ENCODE data around the gene CELA2B.
"Not testable (repeated sequence)": the region's sequence is repeated elsewhere in the genome, so short reads cannot be mapped to it uniquely, and the experiment has no call there.

Gene CELA2B

DNA sequence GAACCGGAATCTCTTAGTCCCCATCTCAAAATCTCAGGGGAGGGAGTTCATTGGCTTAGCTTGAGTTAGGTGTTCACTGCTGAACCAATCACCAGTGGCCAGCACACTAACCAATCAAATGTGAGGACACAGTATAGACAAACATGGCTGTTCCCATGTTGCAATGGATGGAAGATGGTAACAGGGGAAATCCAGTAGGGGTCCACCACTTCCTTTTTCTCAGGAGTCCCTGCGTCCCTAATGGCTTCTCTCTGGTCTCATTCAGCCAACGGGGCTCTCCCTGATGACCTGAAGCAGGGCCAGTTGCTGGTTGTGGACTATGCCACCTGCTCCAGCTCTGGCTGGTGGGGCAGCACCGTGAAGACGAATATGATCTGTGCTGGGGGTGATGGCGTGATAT lies 9.7 kb downstream of the CELA2B start:
- no peak for DNase-seq
- TF ChIP-seq, protein P1, sequence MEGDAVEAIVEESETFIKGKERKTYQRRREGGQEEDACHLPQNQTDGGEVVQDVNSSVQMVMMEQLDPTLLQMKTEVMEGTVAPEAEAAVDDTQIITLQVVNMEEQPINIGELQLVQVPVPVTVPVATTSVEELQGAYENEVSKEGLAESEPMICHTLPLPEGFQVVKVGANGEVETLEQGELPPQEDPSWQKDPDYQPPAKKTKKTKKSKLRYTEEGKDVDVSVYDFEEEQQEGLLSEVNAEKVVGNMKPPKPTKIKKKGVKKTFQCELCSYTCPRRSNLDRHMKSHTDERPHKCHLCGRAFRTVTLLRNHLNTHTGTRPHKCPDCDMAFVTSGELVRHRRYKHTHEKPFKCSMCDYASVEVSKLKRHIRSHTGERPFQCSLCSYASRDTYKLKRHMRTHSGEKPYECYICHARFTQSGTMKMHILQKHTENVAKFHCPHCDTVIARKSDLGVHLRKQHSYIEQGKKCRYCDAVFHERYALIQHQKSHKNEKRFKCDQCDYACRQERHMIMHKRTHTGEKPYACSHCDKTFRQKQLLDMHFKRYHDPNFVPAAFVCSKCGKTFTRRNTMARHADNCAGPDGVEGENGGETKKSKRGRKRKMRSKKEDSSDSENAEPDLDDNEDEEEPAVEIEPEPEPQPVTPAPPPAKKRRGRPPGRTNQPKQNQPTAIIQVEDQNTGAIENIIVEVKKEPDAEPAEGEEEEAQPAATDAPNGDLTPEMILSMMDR (IDR thresholded peaks at IDR 0.05; ENCODE audit: low read depth, low read length), result no peak
- no peaks in the 10 kb centered on the region for H3K36me3 ChIP-seq
- H3K4me1 ChIP-seq, result no peaks in the 10 kb centered on the region
- H3K9me3 ChIP-seq, result no peaks in the 10 kb centered on the region
- H3K27me3 ChIP-seq, result no peaks in the 10 kb centered on the region
- H3K4me3 ChIP-seq (ENCODE audit: low read depth, low read length), result no peak overlapping the region

DNA sequence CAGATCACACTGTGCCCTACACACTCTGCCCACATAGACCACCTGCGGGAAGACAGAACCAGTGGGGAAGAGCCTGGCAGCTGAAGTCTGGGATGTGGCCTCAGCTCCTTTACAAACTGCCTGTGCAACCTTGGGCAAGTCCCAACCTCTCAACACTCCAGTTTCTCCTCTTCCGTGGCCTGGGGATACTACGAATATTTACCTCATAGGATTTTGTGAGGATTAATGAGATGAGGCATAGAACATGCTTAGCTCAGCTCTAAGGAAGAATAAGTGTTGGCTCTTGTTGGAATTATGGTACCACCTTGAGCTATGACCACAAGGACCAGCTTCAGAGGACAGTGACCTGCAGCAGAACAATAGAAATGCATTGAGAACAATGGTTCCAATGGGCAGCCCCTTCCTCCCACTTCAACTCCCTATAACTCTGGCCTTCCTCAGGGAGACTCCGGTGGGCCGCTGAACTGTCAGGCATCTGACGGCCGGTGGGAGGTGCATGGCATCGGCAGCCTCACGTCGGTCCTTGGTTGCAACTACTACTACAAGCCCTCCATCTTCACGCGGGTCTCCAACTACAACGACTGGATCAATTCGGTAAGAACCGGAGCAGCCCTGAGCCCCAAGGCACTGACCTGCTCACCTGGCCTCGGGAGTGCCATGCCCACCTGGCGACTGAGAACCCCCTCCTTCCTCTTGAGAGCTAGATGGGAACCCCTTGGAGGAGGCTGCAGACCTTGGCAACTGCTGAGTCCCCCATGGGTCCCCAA lies 11.1 kb downstream of the CELA2B start:
- H3K4me1 ChIP-seq; H3K27me3 ChIP-seq; H3K4me3 ChIP-seq (ENCODE audit: low read depth, low read length); DNase-seq; H3K9me3 ChIP-seq; H3K36me3 ChIP-seq: not testable (repeated sequence)

DNA sequence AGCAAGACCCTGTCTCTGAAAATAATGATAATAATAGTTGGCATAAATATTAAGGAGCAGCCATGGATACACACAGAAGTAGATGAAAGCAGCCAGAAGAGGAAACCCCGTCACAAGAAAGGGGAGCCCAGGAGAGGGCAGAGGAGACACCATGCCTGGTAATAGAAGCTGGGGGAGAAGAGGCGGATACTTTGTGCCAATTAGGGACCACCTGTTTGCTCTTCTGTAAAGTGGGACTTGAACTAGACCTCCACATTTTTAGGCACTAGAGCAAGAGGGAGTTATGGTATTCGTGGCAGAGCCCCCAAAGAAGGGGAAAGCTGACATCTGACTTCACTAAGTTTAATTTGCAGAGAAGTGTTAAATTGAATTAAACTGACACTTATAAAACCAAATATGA lies 12.5 kb downstream of the CELA2B start:
- H3K4me3 ChIP-seq (ENCODE audit: low read depth, low read length), result no peak overlapping the region
- DNase-seq, result no peak
- H3K36me3 ChIP-seq, result no peaks in the 10 kb centered on the region
- no peaks in the 10 kb centered on the region for H3K4me1 ChIP-seq
- TF ChIP-seq, protein P1 (IDR thresholded peaks at IDR 0.05; ENCODE audit: low read depth, low read length), result no peak
- no peaks in the 10 kb centered on the region for H3K9me3 ChIP-seq
- no peaks in the 10 kb centered on the region for H3K27me3 ChIP-seq

DNA sequence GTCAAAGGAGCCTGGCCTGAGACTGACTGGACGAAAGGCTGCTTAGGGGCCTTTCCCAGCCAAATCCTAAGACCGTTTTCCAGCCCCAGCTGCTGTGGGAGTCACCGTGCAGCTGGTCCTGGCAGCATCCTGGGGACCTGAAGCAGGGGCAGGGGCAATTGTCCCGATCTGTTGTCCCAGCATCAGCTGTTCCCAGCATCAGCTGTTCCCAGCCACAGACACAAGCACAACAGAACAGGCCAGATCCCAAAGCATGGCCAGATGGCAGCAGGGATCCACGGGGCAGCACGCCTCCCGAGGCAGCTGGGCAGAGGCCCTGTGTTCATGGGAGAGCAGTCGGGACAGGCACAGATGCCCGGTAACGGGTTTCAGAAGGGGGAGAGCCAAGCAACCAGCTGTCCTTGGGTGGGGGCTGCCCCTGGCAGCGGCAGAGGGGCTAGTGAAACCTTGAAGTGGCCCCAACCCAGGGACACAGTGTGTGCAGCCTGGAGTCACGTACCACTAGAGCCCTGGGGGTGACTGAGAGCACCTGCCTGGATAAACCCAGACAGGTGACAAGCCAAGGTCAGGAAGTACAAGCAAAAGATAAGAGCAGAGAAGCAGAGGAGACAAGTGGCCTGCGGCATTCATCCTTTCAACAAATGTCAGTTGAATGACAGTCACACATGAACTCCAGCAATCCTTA lies 13.3 kb downstream of the CELA2B start:
- no peaks in the 10 kb centered on the region for H3K9me3 ChIP-seq
- no peaks in the 10 kb centered on the region for H3K36me3 ChIP-seq
- no peaks in the 10 kb centered on the region for H3K4me1 ChIP-seq
- DNase-seq, result peak; percentile 62
- TF ChIP-seq, protein P1 (IDR thresholded peaks at IDR 0.05; ENCODE audit: low read depth, low read length), result no peak
- H3K4me3 ChIP-seq (ENCODE audit: low read depth, low read length), result no peak overlapping the region
- no peaks in the 10 kb centered on the region for H3K27me3 ChIP-seq

DNA sequence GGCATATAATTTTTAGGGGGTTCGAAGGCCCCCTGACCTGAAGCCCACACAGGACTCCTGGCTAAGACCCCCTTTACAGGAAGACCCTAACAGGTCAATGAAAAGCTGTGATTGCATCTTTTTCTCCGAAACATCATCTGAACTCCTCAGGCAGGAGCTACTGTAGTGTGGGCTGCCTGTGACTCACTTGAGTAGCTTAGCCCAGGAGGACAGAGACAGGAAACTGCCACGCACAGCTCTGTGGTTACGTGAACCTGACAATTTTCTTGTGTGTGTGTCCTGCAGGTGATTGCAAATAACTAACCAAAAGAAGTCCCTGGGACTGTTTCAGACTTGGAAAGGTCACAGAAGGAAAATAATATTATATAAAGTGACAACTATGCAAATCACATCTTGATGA lies 15.1 kb downstream of the CELA2B start:
- H3K36me3 ChIP-seq; DNase-seq; H3K27me3 ChIP-seq; H3K4me1 ChIP-seq; H3K4me3 ChIP-seq (ENCODE audit: low read depth, low read length); H3K9me3 ChIP-seq: not testable (repeated sequence)

DNA sequence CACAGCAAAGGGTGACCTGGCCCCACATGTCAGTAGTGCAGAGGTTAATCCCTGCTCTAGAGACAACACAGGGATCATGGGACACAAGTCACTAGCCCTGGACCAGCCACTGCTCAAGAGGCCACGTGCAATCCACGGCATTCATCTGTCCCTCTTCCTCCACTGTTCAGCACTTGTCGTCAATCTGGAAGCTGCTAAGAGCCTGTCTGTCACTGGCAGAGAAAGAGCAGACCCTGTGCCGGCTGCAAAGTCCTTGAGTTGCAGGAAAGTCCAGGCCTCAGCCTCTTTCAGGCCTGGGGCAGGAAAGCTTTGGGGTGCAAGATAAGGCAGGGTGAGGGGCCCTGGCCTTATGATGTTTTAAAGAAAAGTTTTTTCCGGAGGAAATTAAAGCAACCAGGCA lies 16.7 kb downstream of the CELA2B start:
- H3K4me3 ChIP-seq (ENCODE audit: low read depth, low read length), result no peak overlapping the region
- no peaks in the 10 kb centered on the region for H3K36me3 ChIP-seq
- H3K9me3 ChIP-seq, result no peaks in the 10 kb centered on the region
- TF ChIP-seq, protein P1 (IDR thresholded peaks at IDR 0.05; ENCODE audit: low read depth, low read length), result no peak
- no peaks in the 10 kb centered on the region for H3K27me3 ChIP-seq
- DNase-seq, result peak; percentile 31
- no peaks in the 10 kb centered on the region for H3K4me1 ChIP-seq

DNA sequence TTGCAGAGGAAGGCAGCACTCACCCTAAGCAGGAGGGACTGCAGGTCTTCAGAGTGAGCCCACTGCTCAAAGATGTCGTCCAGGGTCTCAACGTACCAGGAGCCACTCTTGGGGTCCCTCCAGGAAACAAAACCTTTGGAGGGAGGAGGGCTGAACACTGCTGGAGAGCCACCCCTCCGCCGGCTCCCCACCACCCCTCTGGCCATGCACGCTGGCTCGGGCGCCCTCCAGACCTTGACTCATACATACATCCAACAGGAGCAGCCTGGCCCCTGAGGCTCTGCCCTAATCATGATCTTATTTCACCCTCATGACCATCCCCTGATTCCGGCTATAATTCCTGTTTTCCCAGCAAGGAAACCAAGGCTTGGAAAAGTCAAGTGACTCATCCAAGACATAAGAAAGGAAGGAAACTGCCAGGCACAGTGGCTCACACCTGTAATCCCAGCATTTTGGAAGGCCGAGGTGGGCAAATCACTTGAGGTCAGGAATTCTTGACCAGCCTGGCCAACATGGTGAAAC lies 18.0 kb downstream of the CELA2B start:
- DNase-seq, result no peak
- no peaks in the 10 kb centered on the region for H3K9me3 ChIP-seq
- TF ChIP-seq, protein P1 (IDR thresholded peaks at IDR 0.05; ENCODE audit: low read depth, low read length), result no peak

More for the DNA sequence above, 18.0 kb downstream of the CELA2B start:
- Histone ChIP-seq H3K4me3 (ENCODE audit: low read depth, low read length) (no peak overlapping the region), H3K36me3 (no peaks in the 10 kb centered on the region), H3K27me3 (no peaks in the 10 kb centered on the region), H3K4me1 (no peaks in the 10 kb centered on the region)
